Kidney epithelial cell (primary cell): ENCODE measurements around the gene ANKRD22. TPM values are rescaled to one million over a fixed set of nuclear protein-coding genes. Genes with fewer than 3 reads are reported as not detected.

Experiments
- DNase-seq: peaks from one replicate; pipeline ENCODE4 v3.0.0-alpha.2; 2010; ENCODE audit warnings: low read depth
- H3K27me3 ChIP-seq: 2 replicates; pipeline ENCODE4 v1.6.0; 2011; ENCODE audit warnings: low read length; ENCODE audit not compliant: control insufficient read depth, insufficient read depth
- H3K36me3 ChIP-seq: 2 replicates; pipeline ENCODE4 v1.5.1; 2011; ENCODE audit warnings: low read length; ENCODE audit not compliant: control insufficient read depth, insufficient read depth
- H3K4me3 ChIP-seq: 2 replicates; pipeline ENCODE4 v1.5.1; 2011; ENCODE audit warnings: low read depth, mild to moderate bottlenecking, control low read depth, low read length
- total RNA-seq: library from RNA; depleted of rRNA; stranded (reverse); fragments of >200 nt; gene quantifications from 2 replicates; pipeline ENCODE4 v1.2.3, GENCODE V29; 2015
- TF ChIP-seq, protein P1 (sequence below): IDR thresholded peaks from 2 replicates; pipeline ENCODE4 v1.5.1; 2011; ENCODE audit warnings: mild to moderate bottlenecking, moderate library complexity, low read length, control low read depth, inconsistent platforms; ENCODE audit not compliant: insufficient read depth, poor library complexity, severe bottlenecking

The ANKRD22 gene
- total RNA-seq, 1 donor from 2014 or later = 0.17 TPM

GRCh38 chr10:88857831-88858230 lies 6.2 kb upstream of the ANKRD22 start:
- Histone ChIP-seq H3K27me3 (no peaks in the 10 kb centered on the region), H3K4me3 (no peak overlapping the region), H3K36me3 (no peaks in the 10 kb centered on the region)
- no peak for DNase-seq
- TF ChIP-seq, protein P1, sequence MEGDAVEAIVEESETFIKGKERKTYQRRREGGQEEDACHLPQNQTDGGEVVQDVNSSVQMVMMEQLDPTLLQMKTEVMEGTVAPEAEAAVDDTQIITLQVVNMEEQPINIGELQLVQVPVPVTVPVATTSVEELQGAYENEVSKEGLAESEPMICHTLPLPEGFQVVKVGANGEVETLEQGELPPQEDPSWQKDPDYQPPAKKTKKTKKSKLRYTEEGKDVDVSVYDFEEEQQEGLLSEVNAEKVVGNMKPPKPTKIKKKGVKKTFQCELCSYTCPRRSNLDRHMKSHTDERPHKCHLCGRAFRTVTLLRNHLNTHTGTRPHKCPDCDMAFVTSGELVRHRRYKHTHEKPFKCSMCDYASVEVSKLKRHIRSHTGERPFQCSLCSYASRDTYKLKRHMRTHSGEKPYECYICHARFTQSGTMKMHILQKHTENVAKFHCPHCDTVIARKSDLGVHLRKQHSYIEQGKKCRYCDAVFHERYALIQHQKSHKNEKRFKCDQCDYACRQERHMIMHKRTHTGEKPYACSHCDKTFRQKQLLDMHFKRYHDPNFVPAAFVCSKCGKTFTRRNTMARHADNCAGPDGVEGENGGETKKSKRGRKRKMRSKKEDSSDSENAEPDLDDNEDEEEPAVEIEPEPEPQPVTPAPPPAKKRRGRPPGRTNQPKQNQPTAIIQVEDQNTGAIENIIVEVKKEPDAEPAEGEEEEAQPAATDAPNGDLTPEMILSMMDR = no peak

DNA sequence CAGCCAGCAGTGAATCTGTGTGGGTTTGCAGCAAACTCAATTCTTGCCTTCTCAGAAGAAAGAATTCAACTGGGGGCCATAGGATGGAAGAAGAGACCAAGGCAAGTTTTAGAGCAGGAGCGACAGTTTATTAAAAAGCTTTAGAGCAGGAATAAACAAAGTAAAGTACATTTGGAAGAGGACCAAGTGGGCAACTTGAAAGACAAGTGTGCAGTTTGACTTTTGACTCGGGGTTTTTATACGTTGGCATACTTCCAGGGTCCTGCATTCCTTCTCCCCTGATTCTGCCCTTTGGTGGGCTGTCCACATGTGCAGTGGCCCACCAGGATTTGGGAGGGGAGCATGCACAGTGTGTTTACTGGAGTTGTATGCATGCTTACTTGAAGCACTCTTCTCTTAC lies 3.0 kb upstream of the ANKRD22 start:
- Histone ChIP-seq H3K36me3 (no peaks in the 10 kb centered on the region), H3K4me3 (no peak overlapping the region), H3K27me3 (no peaks in the 10 kb centered on the region)
- TF ChIP-seq, protein P1 = no peak
- DNase-seq = no peak

DNA sequence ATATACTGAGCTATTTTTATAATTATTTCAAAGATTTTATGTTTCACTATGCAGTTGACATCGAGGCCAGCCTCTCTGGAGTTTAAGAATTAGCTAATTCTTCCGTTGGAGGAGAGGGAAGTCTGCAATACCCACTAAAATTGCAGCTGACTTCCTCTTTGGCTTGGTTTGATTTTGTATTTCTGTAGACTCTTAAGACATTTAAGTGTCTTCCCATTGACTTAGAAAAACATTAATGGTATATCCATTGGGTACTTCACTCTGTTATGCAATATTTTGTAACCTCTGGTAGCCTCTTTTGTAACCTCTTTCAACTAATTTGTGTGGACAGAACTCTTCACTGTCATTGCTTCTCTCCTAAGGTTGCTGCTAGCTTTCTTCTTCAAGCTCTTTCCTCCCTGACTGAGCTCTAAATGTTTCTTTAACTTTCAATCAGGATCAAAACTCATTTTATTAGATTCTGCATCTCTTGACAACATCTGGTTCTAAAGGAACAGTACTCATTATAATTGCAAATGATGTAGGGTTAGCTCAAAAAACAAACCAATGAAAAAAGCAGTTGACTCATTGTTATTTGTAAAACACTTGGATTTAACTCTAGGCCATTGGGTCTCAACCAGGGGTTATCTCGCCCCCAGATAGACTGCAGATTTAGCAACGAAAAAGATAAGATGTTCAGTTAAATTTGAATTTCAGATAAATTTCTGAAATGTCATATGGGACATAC lies 1.7 kb upstream of the ANKRD22 start:
- H3K27me3 ChIP-seq = no peaks in the 10 kb centered on the region
- no peaks in the 10 kb centered on the region for H3K36me3 ChIP-seq
- H3K4me3 ChIP-seq = no peak overlapping the region
- DNase-seq = no peak
- TF ChIP-seq, protein P1 = no peak

DNA sequence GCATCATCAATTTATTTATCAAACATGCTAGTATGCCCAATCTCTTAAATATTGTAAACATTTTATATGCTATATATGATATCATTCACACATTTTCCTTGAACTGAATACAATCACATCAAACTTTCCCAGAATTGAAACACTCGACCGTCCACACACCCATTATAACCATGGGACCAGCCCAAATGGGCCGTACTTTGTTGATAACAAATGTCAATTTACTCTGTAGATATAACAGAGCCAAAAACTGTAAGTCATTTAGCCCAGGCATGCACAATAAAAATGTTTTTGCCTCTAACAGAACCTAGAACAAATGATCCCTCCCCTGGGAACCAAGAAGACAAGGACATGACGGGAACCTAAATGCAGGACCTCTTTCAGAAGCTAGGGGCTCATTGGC lies 683 bp upstream of the ANKRD22 start:
- no peaks in the 10 kb centered on the region for H3K36me3 ChIP-seq
- no peaks in the 10 kb centered on the region for H3K27me3 ChIP-seq
- no peak for DNase-seq
- no peak overlapping the region for H3K4me3 ChIP-seq
- TF ChIP-seq, protein P1 = no peak

GRCh38 chr10:88850712-88851111 lies 932 bp downstream of the ANKRD22 start:
- H3K4me3 ChIP-seq = no peak overlapping the region
- TF ChIP-seq, protein P1 = no peak
- no peaks in the 10 kb centered on the region for H3K36me3 ChIP-seq
- H3K27me3 ChIP-seq = no peaks in the 10 kb centered on the region
- DNase-seq = no peak

- no peak for DNase-seq
- H3K4me3 ChIP-seq = no peak overlapping the region
- TF ChIP-seq, protein P1 = no peak
- H3K36me3 ChIP-seq = no peaks in the 10 kb centered on the region
- H3K27me3 ChIP-seq = no peaks in the 10 kb centered on the region
These were observed 2.4 kb downstream of the ANKRD22 start for GRCh38 chr10:88849234-88849633.
